MV-4-11 (cell line): ENCODE measurements around the gene SCYGR4.
"Not testable (repeated sequence)": the region's sequence is repeated elsewhere in the genome, so short reads cannot be mapped to it uniquely, and the experiment has no call there.

Source experiments
- DNase-seq: peaks from one replicate; lab custom pipeline; 2025; lab: John Stamatoyannopoulos, UW

SCYGR4 gene

GRCh38 chr2:227617316-227618230 is at the start of gene SCYGR4:
Gene SCYGR4 (plus strand): TSS chr2:227617498. CDS start chr2:227617498, 0 bp downstream.
- no peak for DNase-seq

GRCh38 chr2:227568852-227569169 is 48.5 kb upstream of the SCYGR4 start:
- no peak for DNase-seq

GRCh38 chr2:227570615-227571014 is 46.7 kb upstream of the SCYGR4 start:
- DNase-seq = no peak

GRCh38 chr2:227576110-227576509 is 41.2 kb upstream of the SCYGR4 start:
- no peak for DNase-seq

GRCh38 chr2:227576812-227577211 is 40.5 kb upstream of the SCYGR4 start:
- DNase-seq = no peak

- no peak for DNase-seq
Measured at GRCh38 chr2:227577555-227577954, 39.7 kb upstream of the SCYGR4 start.

- DNase-seq = no peak
Measured at GRCh38 chr2:227578642-227579041, 38.7 kb upstream of the SCYGR4 start.

GRCh38 chr2:227579791-227580190 is 37.5 kb upstream of the SCYGR4 start:
- DNase-seq = no peak

GRCh38 chr2:227582369-227582768 is 34.9 kb upstream of the SCYGR4 start:
- no peak for DNase-seq

GRCh38 chr2:227592694-227593387 is 24.5 kb upstream of the SCYGR4 start:
- DNase-seq = no peak

GRCh38 chr2:227595797-227596196 is 21.5 kb upstream of the SCYGR4 start:
- no peak for DNase-seq

- no peak for DNase-seq
Measured at GRCh38 chr2:227597036-227597435, 20.3 kb upstream of the SCYGR4 start.

GRCh38 chr2:227597998-227598397 is 19.3 kb upstream of the SCYGR4 start:
- DNase-seq = no peak

- not testable (repeated sequence) for DNase-seq
Measured at GRCh38 chr2:227598835-227599503, 18.3 kb upstream of the SCYGR4 start, which contains the start of gene SCYGR2. Gene SCYGR2 (plus strand): TSS chr2:227598893. CDS start chr2:227598893, 0 bp downstream.

GRCh38 chr2:227602358-227602757 is 14.9 kb upstream of the SCYGR4 start:
- no peak for DNase-seq

GRCh38 chr2:227606476-227606875 is 10.8 kb upstream of the SCYGR4 start:
- no peak for DNase-seq

GRCh38 chr2:227607941-227608340 is 9.4 kb upstream of the SCYGR4 start:
- DNase-seq = no peak

- peak; percentile 91 for DNase-seq
Measured at GRCh38 chr2:227608561-227609338, 8.5 kb upstream of the SCYGR4 start.

GRCh38 chr2:227610123-227610522 is 7.2 kb upstream of the SCYGR4 start:
- DNase-seq = no peak

GRCh38 chr2:227612546-227613271 is 4.6 kb upstream of the SCYGR4 start:
- DNase-seq = no peak

GRCh38 chr2:227613272-227613660 is 4.0 kb upstream of the SCYGR4 start:
- DNase-seq = no peak
